GM20000 (cell line): ENCODE results near the gene MSX1.
"Not testable (repeated sequence)": the region's sequence is repeated elsewhere in the genome, so short reads cannot be mapped to it uniquely, and the experiment has no call there.

ENCODE experiments used
- DNase-seq: peaks from one replicate; pipeline ENCODE4 v3.0.0; 2012; ENCODE audit warnings: low spot score
- TF ChIP-seq, protein P1 (sequence below): IDR thresholded peaks from 2 replicates; pipeline ENCODE4 v1.5.1; 2012; ENCODE audit warnings: mild to moderate bottlenecking, control low read depth; ENCODE audit errors: extremely low read depth, missing control alignments

Gene MSX1

DNA sequence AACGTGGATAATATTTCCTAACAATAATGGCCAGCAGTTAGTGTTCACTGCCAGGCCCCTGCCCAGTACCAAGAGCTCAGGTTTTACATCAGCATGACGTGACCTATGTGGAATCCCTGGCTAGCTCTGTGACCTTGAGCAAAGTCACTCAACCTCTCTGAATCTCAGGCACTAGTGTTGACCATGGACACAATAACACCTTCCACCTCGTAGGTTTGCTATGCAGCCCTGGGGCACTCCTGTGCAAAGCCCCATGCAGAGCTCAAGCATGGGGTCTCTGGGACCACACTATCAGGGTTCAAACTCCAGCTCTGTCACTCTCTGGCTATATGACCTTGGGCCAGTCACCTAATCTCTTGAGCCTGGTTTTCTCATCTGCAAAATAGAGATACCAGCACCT is 38.7 kb upstream of the MSX1 start:
- DNase-seq: no peak

DNA sequence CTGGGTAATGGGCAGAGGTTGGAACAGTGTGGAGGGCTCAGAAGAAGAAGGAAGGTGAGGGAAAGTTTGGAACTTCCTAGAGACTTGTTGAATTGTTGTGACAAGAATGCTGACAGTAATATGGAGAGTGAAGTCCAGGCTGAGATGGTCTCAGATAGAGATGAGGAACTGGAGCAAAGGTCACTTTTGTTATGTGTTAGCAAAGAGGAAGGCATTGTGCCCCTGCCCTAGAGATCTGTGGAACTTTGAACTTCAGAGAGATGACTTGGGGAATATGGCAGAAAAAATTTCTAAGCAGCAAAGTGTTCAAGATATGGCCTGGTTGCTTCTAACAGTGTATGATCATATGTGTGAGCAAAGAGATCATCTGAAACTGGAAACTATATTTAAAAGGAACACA is 37.9 kb upstream of the MSX1 start:
- TF ChIP-seq, protein P1, sequence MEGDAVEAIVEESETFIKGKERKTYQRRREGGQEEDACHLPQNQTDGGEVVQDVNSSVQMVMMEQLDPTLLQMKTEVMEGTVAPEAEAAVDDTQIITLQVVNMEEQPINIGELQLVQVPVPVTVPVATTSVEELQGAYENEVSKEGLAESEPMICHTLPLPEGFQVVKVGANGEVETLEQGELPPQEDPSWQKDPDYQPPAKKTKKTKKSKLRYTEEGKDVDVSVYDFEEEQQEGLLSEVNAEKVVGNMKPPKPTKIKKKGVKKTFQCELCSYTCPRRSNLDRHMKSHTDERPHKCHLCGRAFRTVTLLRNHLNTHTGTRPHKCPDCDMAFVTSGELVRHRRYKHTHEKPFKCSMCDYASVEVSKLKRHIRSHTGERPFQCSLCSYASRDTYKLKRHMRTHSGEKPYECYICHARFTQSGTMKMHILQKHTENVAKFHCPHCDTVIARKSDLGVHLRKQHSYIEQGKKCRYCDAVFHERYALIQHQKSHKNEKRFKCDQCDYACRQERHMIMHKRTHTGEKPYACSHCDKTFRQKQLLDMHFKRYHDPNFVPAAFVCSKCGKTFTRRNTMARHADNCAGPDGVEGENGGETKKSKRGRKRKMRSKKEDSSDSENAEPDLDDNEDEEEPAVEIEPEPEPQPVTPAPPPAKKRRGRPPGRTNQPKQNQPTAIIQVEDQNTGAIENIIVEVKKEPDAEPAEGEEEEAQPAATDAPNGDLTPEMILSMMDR: no peak
- no peak for DNase-seq

More for the DNA sequence above, 38.7 kb upstream of the MSX1 start:
- TF ChIP-seq, protein P1: no peak

GRCh38 chr4:4822286-4822685 is 37.2 kb upstream of the MSX1 start:
- not testable (repeated sequence) for DNase-seq

- no peak for DNase-seq
- TF ChIP-seq, protein P1: no peak
Observed at GRCh38 chr4:4823621-4824162, 35.8 kb upstream of the MSX1 start.

GRCh38 chr4:4824232-4824631 is 35.2 kb upstream of the MSX1 start:
- TF ChIP-seq, protein P1: no peak
- DNase-seq: no peak

DNA sequence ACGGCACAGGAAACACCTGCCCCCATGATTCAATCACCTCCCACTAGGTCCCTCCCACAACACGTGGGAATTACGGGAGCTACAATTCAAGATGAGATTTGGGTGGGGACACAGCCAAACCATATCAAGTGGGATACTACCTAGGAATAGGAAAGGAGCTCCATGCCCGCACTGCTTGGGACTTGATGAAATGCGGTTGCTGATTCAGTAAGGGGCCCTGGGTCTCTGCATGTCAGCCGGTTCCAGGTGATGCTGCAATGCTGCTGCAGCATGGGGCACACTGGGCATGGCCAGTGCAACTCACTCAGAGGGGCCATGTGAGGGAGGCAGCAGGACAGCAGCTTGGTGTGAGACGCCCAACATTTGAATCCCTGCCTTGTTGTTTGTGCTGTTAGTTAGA is 34.0 kb upstream of the MSX1 start:
- no peak for DNase-seq
- TF ChIP-seq, protein P1: no peak

- DNase-seq: no peak
- TF ChIP-seq, protein P1: no peak
Observed at GRCh38 chr4:4829837-4830236, 29.6 kb upstream of the MSX1 start.

DNA sequence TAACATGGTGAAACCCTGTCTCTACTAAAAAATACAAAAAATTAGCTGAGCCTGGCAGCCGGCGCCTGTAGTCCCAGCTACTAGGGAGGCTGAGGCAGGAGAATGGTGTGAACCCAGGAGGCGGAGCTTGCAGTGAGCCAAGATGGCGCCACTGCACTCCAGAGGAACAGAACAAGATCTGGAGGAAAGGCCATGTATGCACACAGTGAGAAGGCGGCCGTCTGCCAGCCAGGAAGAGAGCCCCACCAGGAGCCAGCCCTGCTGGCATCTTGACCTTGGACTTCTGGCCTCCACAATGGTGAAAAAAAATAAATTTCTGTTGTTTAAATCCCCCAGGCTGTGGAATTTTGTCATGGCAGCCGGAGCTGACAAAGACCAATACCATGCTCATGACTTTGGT is 28.2 kb upstream of the MSX1 start:
- DNase-seq: no peak
- TF ChIP-seq, protein P1: no peak
